Epithelial cell of proximal tubule (primary cell): ENCODE measurements around the gene TBL1X. TPM values are rescaled to one million over a fixed set of nuclear protein-coding genes. Genes with fewer than 3 reads are reported as not detected.

Experiments
- DNase-seq: peaks from one replicate; pipeline ENCODE4 v3.0.0-alpha.2; 2011; ENCODE audit warnings: low read depth
- H3K4me3 ChIP-seq: 2 replicates; pipeline ENCODE4 v1.5.1; 2011; ENCODE audit warnings: low read depth, mild to moderate bottlenecking, low read length
- total RNA-seq: library from RNA; depleted of rRNA; stranded (reverse); fragments of >200 nt; gene quantifications from 2 replicates; pipeline ENCODE4 v1.2.3, GENCODE V29; 2015
- TF ChIP-seq, protein P1 (sequence below): conservative IDR thresholded peaks from 2 replicates; pipeline ENCODE4 v1.5.1; 2012; ENCODE audit warnings: low read depth, mild to moderate bottlenecking, low read length

Gene TBL1X
- total RNA-seq, 1 donor from 2014 or later = 9.1 TPM

- no peak for DNase-seq
- TF ChIP-seq, protein P1, sequence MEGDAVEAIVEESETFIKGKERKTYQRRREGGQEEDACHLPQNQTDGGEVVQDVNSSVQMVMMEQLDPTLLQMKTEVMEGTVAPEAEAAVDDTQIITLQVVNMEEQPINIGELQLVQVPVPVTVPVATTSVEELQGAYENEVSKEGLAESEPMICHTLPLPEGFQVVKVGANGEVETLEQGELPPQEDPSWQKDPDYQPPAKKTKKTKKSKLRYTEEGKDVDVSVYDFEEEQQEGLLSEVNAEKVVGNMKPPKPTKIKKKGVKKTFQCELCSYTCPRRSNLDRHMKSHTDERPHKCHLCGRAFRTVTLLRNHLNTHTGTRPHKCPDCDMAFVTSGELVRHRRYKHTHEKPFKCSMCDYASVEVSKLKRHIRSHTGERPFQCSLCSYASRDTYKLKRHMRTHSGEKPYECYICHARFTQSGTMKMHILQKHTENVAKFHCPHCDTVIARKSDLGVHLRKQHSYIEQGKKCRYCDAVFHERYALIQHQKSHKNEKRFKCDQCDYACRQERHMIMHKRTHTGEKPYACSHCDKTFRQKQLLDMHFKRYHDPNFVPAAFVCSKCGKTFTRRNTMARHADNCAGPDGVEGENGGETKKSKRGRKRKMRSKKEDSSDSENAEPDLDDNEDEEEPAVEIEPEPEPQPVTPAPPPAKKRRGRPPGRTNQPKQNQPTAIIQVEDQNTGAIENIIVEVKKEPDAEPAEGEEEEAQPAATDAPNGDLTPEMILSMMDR = no peak
These were observed 321.3 kb downstream of the TBL1X start, which contains the start of gene SHROOM2 for GRCh38 chrX:9785944-9786797. Gene SHROOM2, plus strand, starts transcription at chrX:9786429. Its CDS starts 117 bp downstream, at chrX:9786546.

DNA sequence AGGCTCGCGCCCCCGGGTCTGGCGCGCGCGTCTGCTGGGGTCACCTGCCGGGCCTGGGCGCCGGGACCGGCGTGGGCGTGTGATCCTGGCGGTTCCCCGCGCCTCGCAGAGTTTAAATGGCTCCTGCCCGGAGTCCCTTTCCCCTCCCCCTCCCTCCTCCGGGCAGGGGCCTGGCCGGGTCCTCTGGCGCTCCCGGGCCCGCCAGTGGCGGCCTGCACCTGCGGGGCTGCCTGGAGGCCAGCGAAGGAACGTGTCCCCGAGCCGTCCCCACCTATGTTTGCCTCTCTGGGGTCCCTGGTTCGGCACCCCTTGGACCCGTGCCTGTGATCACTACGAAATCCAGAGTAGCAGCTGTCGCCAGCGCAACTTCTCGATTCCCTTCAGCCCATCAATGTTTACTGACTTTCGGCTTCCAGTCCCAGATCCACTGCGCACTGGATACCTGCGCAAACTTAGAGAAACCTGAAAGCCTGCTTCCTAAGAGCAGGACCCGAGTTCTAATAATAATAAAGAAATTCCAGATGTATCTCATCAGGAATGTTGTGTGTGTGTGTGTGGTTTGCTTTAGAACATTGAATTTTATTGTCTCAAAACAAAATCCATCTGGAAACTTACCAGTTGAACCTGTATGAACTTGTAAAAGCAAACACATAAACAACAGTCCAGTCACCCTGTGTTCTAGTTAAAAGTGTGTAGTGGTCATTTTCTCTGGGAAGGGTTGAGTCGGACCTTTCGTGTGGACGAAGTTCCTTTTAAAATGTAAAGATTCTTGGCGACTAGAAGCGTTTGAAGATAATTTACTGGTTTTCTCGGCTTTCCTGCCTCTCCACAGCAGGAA is 322.2 kb downstream of the TBL1X start:
- no peak for DNase-seq
- peak overlapping the region; percentile 66 for H3K4me3 ChIP-seq
- TF ChIP-seq, protein P1 = no peak

More at GRCh38 chrX:9785944-9786797, 321.3 kb downstream of the TBL1X start, which contains the start of gene SHROOM2:
- H3K4me3 ChIP-seq = peak within 1 kb of the TSS; percentile 66

GRCh38 chrX:9788911-9789310 is 324.1 kb downstream of the TBL1X start:
- H3K4me3 ChIP-seq = no peak overlapping the region
- DNase-seq = no peak
- TF ChIP-seq, protein P1 = no peak

DNA sequence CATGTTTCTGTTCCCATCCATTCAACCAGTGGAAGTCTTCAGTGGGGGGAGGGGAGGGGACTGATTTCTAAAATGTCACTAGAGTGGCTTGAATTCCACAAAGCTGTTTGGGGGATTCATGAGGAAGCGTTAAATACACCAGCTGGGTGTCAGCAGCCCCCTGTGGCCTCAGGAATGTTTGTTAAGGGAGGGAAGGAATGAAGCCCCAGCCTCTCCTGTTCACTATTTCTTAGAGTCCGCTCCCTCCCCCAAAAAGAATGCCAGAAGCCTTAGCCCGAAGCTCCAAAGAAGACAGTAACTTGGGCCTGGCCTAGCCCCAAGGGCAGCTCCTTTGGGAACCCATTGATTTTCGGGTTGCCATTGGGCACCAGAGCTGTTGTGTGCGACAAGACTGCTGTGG is 324.7 kb downstream of the TBL1X start:
- no peak for DNase-seq
- H3K4me3 ChIP-seq = no peak overlapping the region
- TF ChIP-seq, protein P1 = no peak
